Upper lobe of left lung (tissue), 6 donors: Measurements from ENCODE around the gene OR5A2. TPM values are rescaled to one million over a fixed set of nuclear protein-coding genes. Genes with fewer than 3 reads are reported as not detected.

Experiments used
- ATAC-seq, 2 donors: fragments of 200-7000 bp; cut with Tn5 transposase; one replicate each; pipeline ENCODE4 v1.9.1; 2022; ENCODE audit warnings: mild to moderate bottlenecking in 2 of 2, moderate library complexity in 2 of 2; ENCODE audit not compliant: low FRiP score in 2 of 2
- DNase-seq, 2 donors: peaks; one replicate each; pipeline ENCODE4 v3.0.0-alpha.2; 2019 to 2020
- H3K27ac ChIP-seq, 4 donors: fragments of 200-600 bp; sonication (generic); one replicate each; pipeline ENCODE4 v1.5.1; 2016 to 2019
- H3K27me3 ChIP-seq, 4 donors: fragments of 200-600 bp; sonication (generic); one replicate each; pipeline ENCODE4 v1.5.1; 2017 to 2019
- H3K36me3 ChIP-seq, 4 donors: fragments of 200-600 bp; sonication (generic); one replicate each; pipeline ENCODE4 v1.5.1; 2016 to 2019
- H3K4me1 ChIP-seq, 4 donors: fragments of 200-600 bp; sonication (generic); one replicate each; pipeline ENCODE4 v1.5.1; 2018 to 2019
- H3K4me3 ChIP-seq, 4 donors: fragments of 200-600 bp; sonication (generic); one replicate each; pipeline ENCODE4 v1.5.1; 2017 to 2019; ENCODE audit warnings: mild to moderate bottlenecking in 2 of 4, moderate library complexity in 1 of 4
- H3K9me3 ChIP-seq, 4 donors: fragments of 200-600 bp; sonication (generic); one replicate each; pipeline ENCODE4 v1.5.1; 2018 to 2019
- EP300 ChIP-seq, 4 donors: sonication (generic); formaldehyde crosslinking; IDR thresholded peaks; one replicate each; pipeline ENCODE4 v1.5.1; 2017; ENCODE audit warnings: antibody characterized with exemption in 4 of 4, control low read depth in 2 of 4
- POLR2A ChIP-seq, 4 donors: fragments of 450-650 bp; IDR thresholded peaks; one replicate each; pipeline ENCODE4 v1.5.1; 2016 to 2017; ENCODE audit warnings: antibody characterized with exemption in 4 of 4, mild to moderate bottlenecking in 2 of 4
- POLR2AphosphoS5 ChIP-seq, 2 donors: sonication (generic); formaldehyde crosslinking; IDR thresholded peaks; one replicate each; pipeline ENCODE4 v1.5.1; 2017; ENCODE audit warnings: antibody characterized with exemption in 2 of 2
- WGBS, 2 donors: methylation state at CpG; one replicate each; pipeline ENCODE4 v1.1.5; 2017 to 2018; 5-methylcytosine and 5-hydroxymethylcytosine counted together
- total RNA-seq, 6 donors: library from RNA; depleted of rRNA in 4 of 6; stranded (reverse); fragments of >200 nt in 4 of 6; gene quantifications; one replicate each; pipeline versions ENCODE4 v1.1.0 to v1.2.1, GENCODE V29; 2016 to 2021
- TF ChIP-seq, protein P1 (sequence below), 6 experiments: fragments of 450-650 bp in 4 of 6; fragments of 200-600 bp in 2 of 6; sonication (generic) in 2 of 6; IDR thresholded peaks; one replicate each; pipeline ENCODE4 v1.5.1; 2016 to 2019; ENCODE audit warnings: antibody characterized with exemption in 6 of 6
- donor health status: DM: no; HTN: no; CAD: no; lungs with moderate emphysema.
- donor health status: DM: no; HTN: yes; CAD: no; lungs with severe emphysema.

The OR5A2 gene
- total RNA-seq, 6 donors from 2014 or later = not detected

DNA sequence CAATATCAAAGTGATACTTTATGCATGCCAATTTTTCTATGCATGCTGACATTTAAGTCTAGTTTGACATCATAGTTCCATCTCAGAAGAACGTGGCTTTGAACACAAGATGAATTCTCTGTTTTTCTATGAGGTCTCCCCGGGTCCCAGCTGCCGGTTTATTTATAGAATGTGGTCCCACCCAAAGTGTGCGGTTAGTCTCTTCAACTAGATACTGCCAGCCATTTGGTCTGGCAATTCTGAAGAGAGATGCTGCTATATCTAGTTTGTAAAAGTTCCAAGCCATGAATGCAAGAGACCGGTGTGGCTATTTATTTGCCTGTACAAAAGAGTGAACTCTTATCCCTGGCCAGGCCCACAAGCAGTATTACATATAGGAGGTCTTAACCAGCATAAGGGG, 9.2 kb downstream of the OR5A2 start:
- no peaks in the 10 kb centered on the region for H3K27me3 ChIP-seq
- 62 to 65% methylated on average over 5 of the region's 5 CpGs for WGBS, 2 donors
- no peak overlapping the region for H3K27ac ChIP-seq
- no peak for ATAC-seq
- H3K36me3 ChIP-seq = no peaks in the 10 kb centered on the region
- H3K4me3 ChIP-seq = no peak overlapping the region
- TF ChIP-seq, protein P1, sequence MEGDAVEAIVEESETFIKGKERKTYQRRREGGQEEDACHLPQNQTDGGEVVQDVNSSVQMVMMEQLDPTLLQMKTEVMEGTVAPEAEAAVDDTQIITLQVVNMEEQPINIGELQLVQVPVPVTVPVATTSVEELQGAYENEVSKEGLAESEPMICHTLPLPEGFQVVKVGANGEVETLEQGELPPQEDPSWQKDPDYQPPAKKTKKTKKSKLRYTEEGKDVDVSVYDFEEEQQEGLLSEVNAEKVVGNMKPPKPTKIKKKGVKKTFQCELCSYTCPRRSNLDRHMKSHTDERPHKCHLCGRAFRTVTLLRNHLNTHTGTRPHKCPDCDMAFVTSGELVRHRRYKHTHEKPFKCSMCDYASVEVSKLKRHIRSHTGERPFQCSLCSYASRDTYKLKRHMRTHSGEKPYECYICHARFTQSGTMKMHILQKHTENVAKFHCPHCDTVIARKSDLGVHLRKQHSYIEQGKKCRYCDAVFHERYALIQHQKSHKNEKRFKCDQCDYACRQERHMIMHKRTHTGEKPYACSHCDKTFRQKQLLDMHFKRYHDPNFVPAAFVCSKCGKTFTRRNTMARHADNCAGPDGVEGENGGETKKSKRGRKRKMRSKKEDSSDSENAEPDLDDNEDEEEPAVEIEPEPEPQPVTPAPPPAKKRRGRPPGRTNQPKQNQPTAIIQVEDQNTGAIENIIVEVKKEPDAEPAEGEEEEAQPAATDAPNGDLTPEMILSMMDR (IDR thresholded peaks at IDR 0.05) = no peak
- TF ChIP-seq POLR2AphosphoS5 (IDR thresholded peaks at IDR 0.05) (no peak), EP300 (IDR thresholded peaks at IDR 0.05) (no peak), POLR2A (IDR thresholded peaks at IDR 0.05) (no peak)
- DNase-seq = no peak
- H3K4me1 ChIP-seq = no peaks in the 10 kb centered on the region
- no peaks in the 10 kb centered on the region for H3K9me3 ChIP-seq

DNA sequence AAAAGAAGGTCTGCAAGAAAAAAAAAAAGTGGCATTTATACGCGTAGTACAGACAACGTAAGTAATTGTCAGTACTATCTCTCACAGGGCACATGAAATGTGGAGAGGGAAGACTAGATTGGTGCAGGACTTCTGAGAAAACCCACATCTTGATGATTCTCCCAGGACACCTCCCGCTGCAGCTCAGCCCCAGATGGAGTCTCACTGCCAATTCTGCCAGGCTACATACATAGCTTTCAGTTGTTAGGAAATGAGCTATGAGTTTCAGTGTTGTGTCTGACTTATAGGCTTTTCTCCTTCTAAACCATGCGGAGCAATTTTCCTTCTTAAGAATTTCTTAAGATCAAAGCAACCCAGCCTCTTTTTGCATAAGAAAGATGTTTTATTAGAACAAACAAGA, 9.6 kb downstream of the OR5A2 start:
- Histone ChIP-seq H3K4me1 (no peaks in the 10 kb centered on the region), H3K27me3 (no peaks in the 10 kb centered on the region), H3K27ac (no peak overlapping the region), H3K9me3 (no peaks in the 10 kb centered on the region), H3K36me3 (no peaks in the 10 kb centered on the region), H3K4me3 (no peak overlapping the region)
- ATAC-seq = no peak
- no peak for TF ChIP-seq POLR2A (IDR thresholded peaks at IDR 0.05)
- 91 to 93% methylated on average over 5 of the region's 5 CpGs for whole genome bisulfite sequencing, 2 donors
- DNase-seq = no peak

DNA sequence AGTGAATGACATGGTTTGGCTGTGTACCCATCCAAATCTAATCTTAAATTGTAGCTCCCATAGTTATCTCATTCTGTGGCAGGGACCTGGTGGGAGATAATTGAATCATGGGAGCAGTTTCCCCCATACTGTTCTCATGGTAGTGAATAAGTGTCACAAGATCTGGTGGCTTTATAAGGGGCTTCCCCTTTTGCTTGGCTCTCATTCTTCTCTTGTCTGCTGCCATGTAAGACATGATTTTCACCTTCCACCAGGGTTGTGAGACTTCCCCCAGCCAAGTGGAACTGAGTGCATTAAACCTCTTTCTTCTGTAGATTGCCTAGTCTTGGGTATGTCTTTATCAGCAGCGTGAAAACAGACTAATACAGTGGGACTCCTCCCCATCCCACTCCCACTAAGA, 11.1 kb downstream of the OR5A2 start:
- H3K4me3 ChIP-seq = no peak overlapping the region
- H3K27ac ChIP-seq = no peak overlapping the region
- peaks cover 0 to under 1% (median 0%) of the 10 kb centered on the region in 4 donors for H3K9me3 ChIP-seq
- no peak for TF ChIP-seq EP300 (IDR thresholded peaks at IDR 0.05)
- TF ChIP-seq POLR2A (IDR thresholded peaks at IDR 0.05) = no peak
- no peak for TF ChIP-seq POLR2AphosphoS5 (IDR thresholded peaks at IDR 0.05)
- TF ChIP-seq, protein P1 (IDR thresholded peaks at IDR 0.05) = no peak
- no peak for DNase-seq
- H3K36me3 ChIP-seq = no peaks in the 10 kb centered on the region
- H3K4me1 ChIP-seq = no peaks in the 10 kb centered on the region
- no peak for ATAC-seq
- 86 to 91% methylated on average over 1 of the region's 1 CpG for WGBS, 2 donors
- H3K27me3 ChIP-seq = no peaks in the 10 kb centered on the region

DNA sequence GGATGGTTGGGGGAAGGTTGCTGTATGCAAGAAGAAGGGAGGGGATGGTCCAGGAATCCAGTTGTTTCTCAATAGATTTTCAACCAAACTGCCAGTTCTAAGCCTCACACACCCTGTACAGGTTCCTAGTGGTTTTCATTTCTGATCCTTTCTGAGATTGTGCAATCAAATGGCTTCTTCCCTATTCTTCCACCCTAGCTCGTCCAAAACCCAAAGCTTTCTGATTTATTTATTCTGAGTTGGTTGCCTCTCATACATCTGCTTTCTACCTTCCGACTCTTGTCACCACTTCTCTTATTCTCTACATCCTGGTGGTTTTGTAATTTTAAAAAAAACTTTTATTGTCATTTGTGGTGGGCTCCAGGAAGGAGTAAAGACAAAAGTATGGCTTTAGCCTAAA, 12.6 kb downstream of the OR5A2 start:
- H3K27me3 ChIP-seq = no peaks in the 10 kb centered on the region
- TF ChIP-seq, protein P1 (IDR thresholded peaks at IDR 0.05) = no peak
- TF ChIP-seq EP300 (IDR thresholded peaks at IDR 0.05) (no peak), POLR2AphosphoS5 (IDR thresholded peaks at IDR 0.05) (no peak), POLR2A (IDR thresholded peaks at IDR 0.05) (no peak)
- no peak overlapping the region for H3K27ac ChIP-seq
- no peak for DNase-seq
- H3K36me3 ChIP-seq = no peaks in the 10 kb centered on the region
- H3K9me3 ChIP-seq = peaks cover 0 to 8% (median 0%) of the 10 kb centered on the region in 4 donors
- ATAC-seq = no peak
- no peak overlapping the region for H3K4me3 ChIP-seq
- no peaks in the 10 kb centered on the region for H3K4me1 ChIP-seq
- 45 to 49% methylated on average over 2 of the region's 2 CpGs for WGBS, 2 donors

DNA sequence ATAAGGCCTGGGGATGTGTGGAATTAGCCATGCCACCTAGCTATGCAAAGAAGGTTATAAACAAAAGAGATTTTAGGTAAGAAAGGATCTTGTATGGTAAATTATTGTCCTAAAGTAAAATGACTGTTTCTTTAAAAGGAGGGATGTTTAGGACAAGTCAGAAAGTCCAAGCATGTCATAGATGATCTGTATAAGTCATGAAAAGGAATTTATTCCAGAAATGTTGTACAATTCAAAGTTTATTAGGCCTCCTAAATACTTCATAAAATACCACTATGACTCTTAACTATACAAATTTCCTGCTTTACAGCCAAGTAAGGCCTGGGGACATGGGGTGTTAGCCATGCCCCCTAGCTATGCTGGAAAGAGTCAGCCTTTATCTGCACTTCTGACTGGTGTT, 22.7 kb downstream of the OR5A2 start:
- no peaks in the 10 kb centered on the region for H3K4me1 ChIP-seq
- no peak for DNase-seq
- H3K4me3 ChIP-seq = no peak overlapping the region
- H3K27me3 ChIP-seq = no peaks in the 10 kb centered on the region
- no peaks in the 10 kb centered on the region for H3K36me3 ChIP-seq
- peaks cover 0 to 9% (median 0%) of the 10 kb centered on the region in 4 donors for H3K9me3 ChIP-seq
- no peak overlapping the region for H3K27ac ChIP-seq
- TF ChIP-seq, protein P1 (IDR thresholded peaks at IDR 0.05) = no peak
- TF ChIP-seq POLR2A (IDR thresholded peaks at IDR 0.05) (no peak), EP300 (IDR thresholded peaks at IDR 0.05) (no peak), POLR2AphosphoS5 (IDR thresholded peaks at IDR 0.05) (no peak)
- ATAC-seq = no peak
